ENCODE data around the gene UBE4B. TPM values are rescaled to one million over a fixed set of nuclear protein-coding genes. Genes with fewer than 3 reads are reported as not detected.

UBE4B gene
- total and polyA plus RNA-seq, 9 of the 15 experiments (the other 6 are each of a cell fraction or from before 2014, with no cell fraction given): 11.7 to 73.7 (median 40.1) TPM

GRCh38 chr1:10210841-10211804 is 178.4 kb downstream of the UBE4B start (continued):
- TF ChIP-seq ZBTB40 (IDR thresholded peaks at IDR 0.05) (peak; percentile 59; the same call in 1 of the 2 replicates), ZBTB40 (CRISPR knock-in tag; IDR thresholded peaks at IDR 0.05) (no peak), NCOA4 (IDR thresholded peaks at IDR 0.05; ENCODE audit: partially characterized antibody) (no peak), ZNF384 (IDR thresholded peaks at IDR 0.05; ENCODE audit: low read depth, low read length) (peak; percentile 33; the same call in 1 of the 2 replicates), PYGO2 (tag; IDR thresholded peaks at IDR 0.05) (no peak), ZHX1 (conservative IDR thresholded peaks at IDR 0.05; ENCODE audit: low read length) (no peak), SNRNP70 (optimal IDR thresholded peaks at IDR 0.05; ENCODE audit: low read depth, low read length) (no peak), DDX20 (tag; IDR thresholded peaks at IDR 0.05; ENCODE audit: low read depth) (no peak)
- TF ChIP-seq, protein P1, sequence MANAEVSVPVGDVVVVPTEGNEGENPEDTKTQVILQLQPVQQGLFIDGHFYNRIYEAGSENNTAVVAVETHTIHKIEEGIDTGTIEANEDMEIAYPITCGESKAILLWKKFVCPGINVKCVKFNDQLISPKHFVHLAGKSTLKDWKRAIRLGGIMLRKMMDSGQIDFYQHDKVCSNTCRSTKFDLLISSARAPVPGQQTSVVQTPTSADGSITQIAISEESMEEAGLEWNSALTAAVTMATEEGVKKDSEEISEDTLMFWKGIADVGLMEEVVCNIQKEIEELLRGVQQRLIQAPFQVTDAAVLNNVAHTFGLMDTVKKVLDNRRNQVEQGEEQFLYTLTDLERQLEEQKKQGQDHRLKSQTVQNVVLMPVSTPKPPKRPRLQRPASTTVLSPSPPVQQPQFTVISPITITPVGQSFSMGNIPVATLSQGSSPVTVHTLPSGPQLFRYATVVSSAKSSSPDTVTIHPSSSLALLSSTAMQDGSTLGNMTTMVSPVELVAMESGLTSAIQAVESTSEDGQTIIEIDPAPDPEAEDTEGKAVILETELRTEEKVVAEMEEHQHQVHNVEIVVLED (CRISPR knock-in tag; IDR thresholded peaks at IDR 0.05): no peak

All from K562 (cell line).